NCI-H446 treated with DMSO at 0.1 percent for 48 hours (cell line): ENCODE data around the gene RPAIN.
"Not testable (repeated sequence)": the region's sequence is repeated elsewhere in the genome, so short reads cannot be mapped to it uniquely, and the experiment has no call there.

ENCODE experiments used
- DNase-seq: peaks from one replicate; lab custom pipeline; 2025; lab: John Stamatoyannopoulos, UW

Gene RPAIN

DNA sequence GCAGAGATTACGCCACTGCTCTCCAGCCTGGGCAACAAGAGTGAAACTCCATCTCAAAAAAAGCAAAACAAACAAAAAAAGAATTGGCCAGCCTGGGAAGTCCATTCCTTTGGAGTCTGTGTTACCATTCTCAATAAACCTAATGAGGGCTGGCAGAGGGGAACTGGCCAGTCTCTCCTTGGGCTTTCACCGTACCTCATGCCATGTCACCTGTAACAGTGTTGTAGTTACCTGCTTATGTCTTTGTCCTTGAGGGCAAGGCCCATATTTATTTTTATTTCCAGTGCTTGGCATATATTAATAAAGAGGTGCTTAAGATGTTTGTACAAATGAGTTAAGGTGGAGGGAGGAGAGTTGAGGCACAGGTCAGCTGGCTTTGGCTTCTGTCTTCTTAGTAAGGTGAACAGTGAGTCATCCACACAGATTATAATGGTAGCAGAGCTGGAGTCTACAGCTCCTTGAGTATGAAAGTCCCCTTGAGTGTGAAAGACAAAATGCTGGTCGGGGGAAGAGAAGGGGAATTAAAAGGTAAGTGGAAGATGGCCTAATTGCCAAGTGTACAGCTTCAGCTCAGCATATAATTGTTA, 10.5 kb downstream of the RPAIN start:
- DNase-seq: no peak

GRCh38 chr17:5431234-5431633, 11.3 kb downstream of the RPAIN start:
- DNase-seq: not testable (repeated sequence)

- DNase-seq: no peak
Measured at GRCh38 chr17:5431949-5432556, 12.1 kb downstream of the RPAIN start.

- no peak for DNase-seq
Measured at GRCh38 chr17:5434984-5435383, 15.0 kb downstream of the RPAIN start.

DNA sequence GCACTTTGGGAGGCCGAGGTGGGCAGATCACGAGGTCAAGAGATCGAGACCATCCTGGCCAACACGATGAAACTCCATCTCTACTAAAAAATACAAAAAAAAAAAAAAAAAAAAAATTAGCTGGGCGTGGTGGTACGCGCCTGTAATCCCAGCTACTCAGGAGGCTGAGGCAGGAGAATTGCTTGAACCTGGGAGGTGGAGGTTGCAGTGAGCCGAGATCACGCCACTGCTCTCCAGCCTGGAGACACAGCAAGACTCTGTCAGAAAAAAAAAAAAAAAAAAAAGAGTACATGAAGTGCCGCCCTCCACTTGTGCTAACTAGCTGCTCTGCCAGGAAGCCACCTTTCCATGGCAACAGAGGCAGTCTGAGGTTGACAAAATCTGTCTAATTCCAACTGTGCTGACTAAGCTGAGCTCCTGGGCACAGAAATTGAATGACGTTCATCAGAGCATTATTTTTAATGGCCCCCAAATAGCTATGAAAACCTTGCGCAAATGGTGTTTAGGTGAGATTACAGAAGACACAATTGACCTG, 15.9 kb downstream of the RPAIN start:
- DNase-seq: not testable (repeated sequence)

DNA sequence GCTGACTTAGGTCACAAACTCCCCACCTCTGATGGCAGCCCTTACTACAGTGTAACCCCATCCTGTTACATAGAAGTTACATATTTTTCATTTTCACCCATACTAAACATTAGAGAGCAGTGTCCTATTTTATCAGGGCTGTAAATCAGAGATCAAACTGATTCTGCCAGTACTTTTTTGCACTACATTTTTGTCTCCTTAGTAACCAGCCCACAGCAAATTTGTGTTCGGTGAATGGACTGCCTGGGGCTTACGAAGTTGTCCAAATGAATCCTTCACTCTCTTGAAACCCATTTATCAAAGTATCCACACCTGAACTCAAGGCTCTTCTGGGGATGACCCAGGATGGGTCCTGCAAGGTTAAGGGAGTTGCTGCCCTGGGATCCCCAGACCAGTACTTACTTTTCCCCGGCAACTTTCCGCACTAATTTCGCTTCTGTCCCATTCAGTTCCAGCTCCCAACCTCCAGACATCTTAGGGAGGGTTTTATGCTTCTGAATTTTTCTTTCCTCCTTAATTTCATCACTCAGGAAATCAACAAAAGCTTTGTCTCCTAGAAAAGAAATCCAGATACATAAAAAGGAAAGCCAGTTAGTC, 17.8 kb downstream of the RPAIN start:
- DNase-seq: no peak

DNA sequence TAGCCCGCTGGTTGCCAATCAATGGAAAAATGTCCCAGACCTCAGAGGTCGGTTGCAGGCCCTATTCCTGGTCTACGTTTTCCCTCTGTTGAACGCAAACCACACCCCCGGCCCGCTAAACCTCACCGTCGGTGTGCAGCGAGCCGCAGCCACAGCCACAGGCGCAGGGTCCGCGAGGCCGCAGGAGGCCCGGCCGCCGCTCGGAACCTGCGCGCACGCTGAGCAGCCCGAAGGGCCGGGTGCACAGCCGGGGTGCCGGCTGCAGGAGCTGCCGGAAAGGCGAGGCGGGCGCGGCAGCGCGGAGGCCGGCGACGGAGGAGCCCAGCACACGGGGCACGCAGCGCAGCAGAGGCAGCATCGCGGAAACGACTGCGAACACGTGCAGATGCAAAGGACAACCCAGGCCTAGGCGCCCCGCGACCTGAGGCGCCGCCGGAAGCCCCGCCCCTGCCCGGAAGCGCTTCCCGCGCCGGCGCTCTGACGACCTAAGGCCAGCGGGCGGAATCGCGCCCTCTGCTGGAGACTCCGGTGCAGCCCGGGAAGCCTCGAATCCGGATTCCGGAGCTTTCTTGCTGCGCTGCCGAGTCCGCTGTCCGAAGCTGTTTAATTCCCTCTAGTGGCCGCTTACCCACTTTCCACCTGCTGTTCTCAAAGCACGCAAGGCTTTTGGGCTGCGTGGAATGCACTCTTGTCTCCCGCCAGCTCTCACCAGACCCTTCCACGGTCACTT, 18.9 kb downstream of the RPAIN start, which contains the start of gene C1QBP:
Gene C1QBP (minus strand): TSS at position 440 of the 730 bp plus-strand sequence. CDS start 82 bp downstream, at position 358.
- DNase-seq: peak; percentile 69

DNA sequence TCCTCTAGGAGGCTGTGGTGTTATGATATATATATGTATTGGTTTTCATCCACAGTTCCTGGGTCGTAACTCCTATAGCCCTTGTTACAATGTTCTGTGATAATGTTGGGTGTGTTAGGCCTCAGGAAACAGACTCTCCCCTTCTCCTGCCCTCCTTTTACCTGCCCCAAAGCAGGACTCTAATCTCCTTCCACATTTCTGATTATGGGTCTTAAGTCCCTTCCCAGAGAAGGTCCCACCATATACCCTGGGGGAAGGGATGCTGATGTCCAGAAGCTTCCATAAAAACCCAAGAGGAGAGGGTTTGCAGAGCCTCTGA, 19.4 kb downstream of the RPAIN start:
- DNase-seq: no peak

- no peak for DNase-seq
Measured at GRCh38 chr17:5443728-5444127, 23.7 kb downstream of the RPAIN start.

GRCh38 chr17:5444209-5444608, 24.2 kb downstream of the RPAIN start:
- no peak for DNase-seq

DNA sequence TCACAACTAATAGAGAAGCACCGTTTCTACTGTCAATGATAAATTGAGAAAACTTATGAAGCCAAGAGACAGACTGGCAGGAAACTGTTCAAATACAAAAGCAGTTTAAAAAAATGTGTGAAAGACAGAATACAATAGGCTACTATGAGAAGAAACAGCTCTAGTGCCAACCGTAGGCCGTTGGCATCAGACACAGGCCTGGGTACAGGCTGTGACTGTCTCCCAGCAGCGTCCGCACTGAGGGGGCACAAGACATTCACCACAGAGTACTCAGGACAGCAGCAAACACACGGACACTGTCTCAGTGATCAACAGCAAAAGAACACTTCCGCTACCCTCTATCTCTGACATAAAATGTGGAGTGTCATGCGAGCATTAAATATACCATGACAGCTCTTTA, 26.8 kb downstream of the RPAIN start:
- no peak for DNase-seq

GRCh38 chr17:5464717-5465507, 44.9 kb downstream of the RPAIN start:
- no peak for DNase-seq

DNA sequence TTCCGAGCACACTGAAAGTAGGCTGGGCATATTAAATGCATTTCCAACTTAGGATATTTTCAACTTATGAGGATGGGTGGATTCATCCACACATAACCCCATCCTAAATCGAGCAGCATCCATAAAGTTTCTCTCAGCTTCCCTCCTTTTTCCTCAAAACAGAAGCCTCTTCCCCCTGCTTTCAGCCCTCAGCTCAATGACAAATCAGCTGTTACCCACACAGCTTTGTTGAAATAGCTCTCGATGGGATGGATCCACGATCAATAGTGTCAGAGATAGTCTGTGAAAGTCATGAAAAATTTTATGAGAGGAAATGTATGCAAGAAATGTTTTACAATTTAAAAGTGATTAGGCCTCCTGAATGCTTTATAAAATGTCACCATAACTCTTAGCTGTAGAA, 46.3 kb downstream of the RPAIN start:
- DNase-seq: no peak

DNA sequence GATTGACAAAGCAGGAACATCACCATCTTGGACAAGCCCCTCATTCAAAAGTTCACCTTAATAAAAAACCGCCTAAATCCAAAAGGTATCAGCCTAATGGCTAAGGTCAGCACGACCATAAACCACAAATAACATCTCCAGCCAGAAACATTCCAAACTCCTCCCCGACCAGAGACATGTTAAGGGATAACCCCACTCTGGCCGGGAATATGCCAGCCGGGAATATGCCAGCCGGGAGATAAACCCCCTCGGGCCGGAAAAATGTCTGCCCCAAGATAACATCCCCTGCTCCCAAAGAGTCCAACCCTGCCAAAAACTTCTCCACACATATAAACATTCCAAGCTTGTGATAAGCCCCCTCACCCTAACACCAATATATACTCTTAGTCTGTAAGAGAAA, 47.4 kb downstream of the RPAIN start:
- DNase-seq: no peak

DNA sequence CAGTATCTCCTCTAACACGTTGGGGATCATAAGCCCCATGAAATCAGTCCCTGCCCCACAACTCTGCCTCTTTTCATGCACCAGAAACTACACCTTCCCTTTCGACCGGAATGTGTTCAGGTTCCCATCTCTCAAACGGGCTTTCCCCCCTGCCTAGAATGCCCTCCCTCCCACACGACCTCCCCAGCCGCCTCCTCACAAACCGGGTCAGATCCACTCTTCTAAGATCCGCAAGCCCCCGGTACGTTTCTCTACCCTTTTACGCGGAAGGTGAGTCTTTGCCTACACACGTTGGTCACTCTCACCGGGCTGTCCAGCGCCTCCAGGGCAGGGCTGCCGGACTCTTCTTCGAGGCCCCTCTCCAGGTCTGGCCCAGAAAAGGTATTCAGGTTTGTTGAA, 48.1 kb downstream of the RPAIN start:
- DNase-seq: no peak

GRCh38 chr17:5472511-5472910, 52.5 kb downstream of the RPAIN start:
- DNase-seq: no peak

DNA sequence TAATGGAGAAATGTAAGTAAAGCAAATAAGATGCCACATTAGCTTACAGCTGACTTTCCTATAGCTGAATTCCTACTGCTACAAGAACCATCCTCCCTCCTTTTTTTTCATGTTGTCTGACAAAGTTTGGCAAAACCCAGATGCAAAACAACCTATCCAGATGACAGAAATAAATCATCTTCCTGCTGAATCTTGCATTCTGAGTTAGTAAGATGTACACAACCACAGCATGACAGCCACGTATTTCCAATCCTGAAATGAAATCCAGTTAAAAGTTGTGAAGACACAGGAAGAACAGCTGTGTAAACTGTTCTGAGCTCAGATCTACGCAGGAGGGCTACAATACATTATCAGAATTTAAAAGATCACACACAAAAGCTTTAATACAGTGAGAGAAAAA, 53.9 kb downstream of the RPAIN start:
- no peak for DNase-seq

DNA sequence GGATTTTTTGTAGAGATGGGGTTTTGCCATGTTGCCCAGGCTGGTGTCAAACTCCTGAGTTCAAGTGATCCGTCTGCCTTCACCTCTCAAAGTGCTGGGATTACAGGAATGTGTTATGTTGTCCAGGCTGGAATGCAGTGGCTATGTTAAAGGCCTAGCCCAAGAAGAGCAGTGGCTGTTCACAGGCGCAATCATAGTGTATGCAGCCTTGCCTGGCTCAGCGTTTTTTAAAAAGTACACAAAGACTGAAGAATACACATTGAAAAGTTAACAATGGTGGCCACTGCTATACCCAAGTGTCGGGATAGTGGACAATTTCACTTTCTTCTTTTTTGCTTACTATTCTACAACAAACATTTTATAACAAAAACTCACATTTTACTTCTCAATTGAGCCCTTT, 59.0 kb downstream of the RPAIN start:
- DNase-seq: no peak

- DNase-seq: no peak
Measured at GRCh38 chr17:5480962-5481361, 61.0 kb downstream of the RPAIN start.

- DNase-seq: no peak
Measured at GRCh38 chr17:5481451-5481850, 61.5 kb downstream of the RPAIN start.
